SK-N-SH treated with all-trans-retinoic acid at 6 μM for 48 hours (cell line): ENCODE measurements around the gene STK4.

Experiments used
- ATAC-seq: fragments of 200-7000 bp; cut with Tn5 transposase; 3 replicates; pipeline ENCODE4 v1.9.1; 2020; ENCODE audit warnings: mild to moderate bottlenecking, moderate library complexity
- ARNTL ChIP-seq: fragments of 450-650 bp; formaldehyde crosslinking; IDR thresholded peaks from 2 replicates; pipeline ENCODE4 v1.5.0; 2020; ENCODE audit warnings: low read depth, mild to moderate bottlenecking, moderate library complexity, borderline replicate concordance
- CREB5 ChIP-seq: fragments of 250-450 bp; sonication (Bioruptor Pico); IDR thresholded peaks from 2 replicates; pipeline ENCODE4 v1.5.1; 2020; ENCODE audit warnings: low read depth, mild to moderate bottlenecking, moderate library complexity
- CSDC2 ChIP-seq: fragments of 250-450 bp; sonication (Bioruptor Pico); IDR thresholded peaks from 2 replicates; pipeline ENCODE4 v1.5.0; 2020; ENCODE audit warnings: mild to moderate bottlenecking, moderate library complexity
- CSRNP3 ChIP-seq: fragments of 250-450 bp; sonication (Bioruptor Pico); IDR thresholded peaks from 2 replicates; pipeline ENCODE4 v1.5.1; 2021; ENCODE audit warnings: mild to moderate bottlenecking, moderate library complexity
- ESRRG ChIP-seq: fragments of 250-450 bp; sonication (Bioruptor Pico); IDR thresholded peaks from 2 replicates; pipeline ENCODE4 v1.6.1; 2021; ENCODE audit warnings: mild to moderate bottlenecking
- GLIS3 ChIP-seq: fragments of 250-450 bp; sonication (Bioruptor Pico); IDR thresholded peaks from 2 replicates; pipeline ENCODE4 v1.5.0; 2020; ENCODE audit warnings: mild to moderate bottlenecking, moderate library complexity
- ISL1 ChIP-seq: fragments of 250-450 bp; sonication (Bioruptor Pico); IDR thresholded peaks from 2 replicates; pipeline ENCODE4 v2.1.2; 2022; ENCODE audit warnings: mild to moderate bottlenecking, moderate library complexity
- PATZ1 ChIP-seq: fragments of 250-450 bp; sonication (Bioruptor Pico); IDR thresholded peaks from 2 replicates; pipeline ENCODE4 v1.8.0; 2020; ENCODE audit warnings: mild to moderate bottlenecking, moderate library complexity, borderline replicate concordance
- POU6F1 ChIP-seq: fragments of 250-450 bp; sonication (Bioruptor Pico); IDR thresholded peaks from 2 replicates; pipeline ENCODE4 v1.8.0; 2021; ENCODE audit warnings: low read depth, mild to moderate bottlenecking, moderate library complexity, borderline replicate concordance
- RARB ChIP-seq: fragments of 250-450 bp; sonication (Bioruptor Pico); IDR thresholded peaks from 2 replicates; pipeline ENCODE4 v1.8.0; 2021; ENCODE audit warnings: mild to moderate bottlenecking, moderate library complexity
- SNAI2 ChIP-seq: fragments of 250-450 bp; sonication (Bioruptor Pico); IDR thresholded peaks from 2 replicates; pipeline ENCODE4 v1.5.0; 2020; ENCODE audit warnings: mild to moderate bottlenecking, moderate library complexity
- TSHZ2 ChIP-seq: fragments of 250-450 bp; sonication (Bioruptor Pico); IDR thresholded peaks from 2 replicates; pipeline ENCODE4 v1.5.0; 2020; ENCODE audit warnings: mild to moderate bottlenecking, moderate library complexity
- ZC3H10 ChIP-seq: fragments of 250-450 bp; sonication (Bioruptor Pico); IDR thresholded peaks from 2 replicates; pipeline ENCODE4 v1.5.1; 2021; ENCODE audit warnings: mild to moderate bottlenecking, moderate library complexity
- ZFP30 ChIP-seq: fragments of 450-650 bp; formaldehyde crosslinking; IDR thresholded peaks from 2 replicates; pipeline ENCODE4 v1.5.0; 2022; ENCODE audit warnings: mild to moderate bottlenecking, moderate library complexity
- ZNF565 ChIP-seq: fragments of 450-650 bp; formaldehyde crosslinking; conservative IDR thresholded peaks from 2 replicates; pipeline ENCODE4 v1.5.0; 2020; ENCODE audit warnings: low read depth, mild to moderate bottlenecking, moderate library complexity
- ZNF8 ChIP-seq: fragments of 450-650 bp; formaldehyde crosslinking; IDR thresholded peaks from 2 replicates; pipeline ENCODE4 v1.5.0; 2020; ENCODE audit warnings: mild to moderate bottlenecking, moderate library complexity

STK4 gene

GRCh38 chr20:45121388-45121787 lies 155.1 kb downstream of the STK4 start:
- no peak for ATAC-seq
- TF ChIP-seq ZNF8 (no peak), ZC3H10 (CRISPR knock-in tag) (no peak), SNAI2 (CRISPR knock-in tag) (no peak), CSDC2 (CRISPR knock-in tag) (no peak)

- no peak for ATAC-seq
- TF ChIP-seq CSRNP3 (CRISPR knock-in tag): no peak
- TF ChIP-seq PATZ1 (CRISPR knock-in tag): no peak
- TF ChIP-seq GLIS3: no peak
- TF ChIP-seq CREB5 (CRISPR knock-in tag): no peak
- TF ChIP-seq ZNF565: no peak
- no peak for TF ChIP-seq ESRRG
- no peak for TF ChIP-seq ISL1
- no peak for TF ChIP-seq CSDC2 (CRISPR knock-in tag)
These were observed 158.1 kb downstream of the STK4 start, which contains the start of gene WFDC12 for GRCh38 chr20:45124365-45124764. Gene WFDC12 (minus strand): TSS chr20:45124465. CDS start chr20:45124447, 18 bp downstream.

- no peak for ATAC-seq
- TF ChIP-seq POU6F1 (CRISPR knock-in tag) (no peak), CSRNP3 (CRISPR knock-in tag) (no peak), ISL1 (no peak), ZFP30 (no peak), ARNTL (CRISPR knock-in tag) (no peak), TSHZ2 (CRISPR knock-in tag) (no peak), RARB (CRISPR knock-in tag) (no peak)
These were observed 161.8 kb downstream of the STK4 start for GRCh38 chr20:45128099-45128498.
